Glutamatergic neuron (in vitro differentiated cells): Measurements from ENCODE around the gene SP140L. TPM values are rescaled to one million over a fixed set of nuclear protein-coding genes. Genes with fewer than 3 reads are reported as not detected.

Experiments used
- DNase-seq: peaks from one replicate; pipeline ENCODE4 v3.0.0; 2022
- H3K27ac Mint-ChIP-seq: one replicate; pipeline ENCODE4 v1.8.0; 2020; ENCODE audit warnings: mild to moderate bottlenecking, mixed read lengths, inconsistent platforms; ENCODE audit not compliant: unreplicated experiment
- H3K27me3 Mint-ChIP-seq: one replicate; pipeline ENCODE4 v1.8.0; 2020; ENCODE audit warnings: mild to moderate bottlenecking, moderate library complexity, mixed read lengths, inconsistent platforms; ENCODE audit not compliant: unreplicated experiment
- H3K36me3 Mint-ChIP-seq: one replicate; pipeline ENCODE4 v1.8.0; 2020; ENCODE audit warnings: mild to moderate bottlenecking, mixed read lengths, inconsistent platforms; ENCODE audit not compliant: unreplicated experiment
- H3K4me1 Mint-ChIP-seq: one replicate; pipeline ENCODE4 v1.8.0; 2020; ENCODE audit warnings: mild to moderate bottlenecking, low read depth, mixed read lengths, inconsistent platforms; ENCODE audit not compliant: unreplicated experiment
- H3K4me3 Mint-ChIP-seq: one replicate; pipeline ENCODE4 v1.8.0; 2020; ENCODE audit warnings: mild to moderate bottlenecking, mixed read lengths, inconsistent platforms; ENCODE audit not compliant: unreplicated experiment
- H3K9me3 Mint-ChIP-seq: one replicate; pipeline ENCODE4 v1.8.0; 2020; ENCODE audit warnings: mild to moderate bottlenecking, moderate library complexity, mixed read lengths, inconsistent platforms; ENCODE audit not compliant: unreplicated experiment
- total RNA-seq: library from RNA; stranded (reverse); fragmentation: NEBNext Ultra II Directional; extraction: Animal tissue kit (Norgen Biotek cat#: 25700); gene quantifications from one replicate; pipeline ENCODE4 v1.2.1, GENCODE V29; 2021; ENCODE audit not compliant: unreplicated experiment
- TF ChIP-seq, protein P1 (sequence below): fragments of 200-600 bp; sonication (generic); IDR thresholded peaks from one replicate; pipeline ENCODE4 v1.5.0; 2021; ENCODE audit not compliant: partially characterized antibody, unreplicated experiment

The SP140L gene
- total RNA-seq, 1 donor from 2014 or later: 0.34 TPM

- TF ChIP-seq, protein P1, sequence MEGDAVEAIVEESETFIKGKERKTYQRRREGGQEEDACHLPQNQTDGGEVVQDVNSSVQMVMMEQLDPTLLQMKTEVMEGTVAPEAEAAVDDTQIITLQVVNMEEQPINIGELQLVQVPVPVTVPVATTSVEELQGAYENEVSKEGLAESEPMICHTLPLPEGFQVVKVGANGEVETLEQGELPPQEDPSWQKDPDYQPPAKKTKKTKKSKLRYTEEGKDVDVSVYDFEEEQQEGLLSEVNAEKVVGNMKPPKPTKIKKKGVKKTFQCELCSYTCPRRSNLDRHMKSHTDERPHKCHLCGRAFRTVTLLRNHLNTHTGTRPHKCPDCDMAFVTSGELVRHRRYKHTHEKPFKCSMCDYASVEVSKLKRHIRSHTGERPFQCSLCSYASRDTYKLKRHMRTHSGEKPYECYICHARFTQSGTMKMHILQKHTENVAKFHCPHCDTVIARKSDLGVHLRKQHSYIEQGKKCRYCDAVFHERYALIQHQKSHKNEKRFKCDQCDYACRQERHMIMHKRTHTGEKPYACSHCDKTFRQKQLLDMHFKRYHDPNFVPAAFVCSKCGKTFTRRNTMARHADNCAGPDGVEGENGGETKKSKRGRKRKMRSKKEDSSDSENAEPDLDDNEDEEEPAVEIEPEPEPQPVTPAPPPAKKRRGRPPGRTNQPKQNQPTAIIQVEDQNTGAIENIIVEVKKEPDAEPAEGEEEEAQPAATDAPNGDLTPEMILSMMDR: no peak
- no peak for DNase-seq
- Mint-ChIP-seq H3K27me3 (no peaks in the 10 kb centered on the region), H3K4me1 (no peaks in the 10 kb centered on the region), H3K4me3 (no peak overlapping the region), H3K27ac (no peak overlapping the region), H3K9me3 (no peaks in the 10 kb centered on the region), H3K36me3 (no peaks in the 10 kb centered on the region)
Observed at GRCh38 chr2:230447455-230448451, 120.8 kb downstream of the SP140L start.

DNA sequence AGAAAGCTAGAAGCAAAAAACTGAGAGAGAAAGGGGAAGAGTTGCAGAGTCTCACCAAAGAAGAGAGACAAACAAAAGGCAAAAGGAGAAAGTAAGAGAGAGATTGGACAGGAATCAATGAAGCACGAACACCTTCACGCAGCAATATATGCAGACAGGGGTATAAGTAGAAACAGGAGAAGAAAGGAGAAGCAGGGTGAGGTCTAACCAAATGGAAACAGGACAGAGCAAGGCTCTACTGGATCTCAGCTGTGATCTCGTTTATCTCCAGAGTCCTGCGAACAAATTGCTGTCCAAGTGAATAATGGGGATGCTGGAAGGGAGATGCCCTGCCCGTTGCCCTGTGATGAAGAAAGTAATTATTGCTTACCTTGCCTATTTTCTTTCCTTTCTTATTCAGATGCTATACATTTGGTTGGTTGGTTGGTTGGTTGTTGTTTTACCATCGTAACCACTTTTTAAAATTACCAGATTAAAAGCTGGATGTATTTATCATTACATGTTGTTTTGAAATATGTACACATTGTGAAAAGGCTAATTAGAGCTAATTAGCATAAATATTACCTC, 123.0 kb downstream of the SP140L start:
- Mint-ChIP-seq H3K4me1 (no peaks in the 10 kb centered on the region), H3K36me3 (no peaks in the 10 kb centered on the region), H3K27ac (no peak overlapping the region), H3K4me3 (no peak overlapping the region), H3K27me3 (no peaks in the 10 kb centered on the region), H3K9me3 (no peaks in the 10 kb centered on the region)
- TF ChIP-seq, protein P1: no peak
- DNase-seq: no peak

DNA sequence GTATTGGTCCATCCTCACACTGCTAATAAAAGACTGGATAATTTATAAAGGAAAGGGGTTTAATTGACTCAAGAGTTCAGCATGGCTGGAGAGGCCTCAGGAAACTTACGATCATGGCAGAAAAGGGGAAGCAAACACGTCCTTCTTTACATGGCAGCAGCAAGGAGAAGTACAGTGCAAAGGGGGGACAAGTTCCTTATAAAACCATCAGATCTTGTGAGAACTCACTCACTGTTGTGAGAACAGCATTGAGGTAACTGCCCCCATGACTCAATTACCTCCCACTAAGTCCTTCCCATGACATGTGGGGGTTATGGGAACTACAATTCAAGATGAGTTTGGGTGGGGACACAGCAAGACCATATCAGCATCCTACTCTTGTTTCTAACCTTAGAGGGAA, 126.0 kb downstream of the SP140L start:
- DNase-seq: no peak
- Mint-ChIP-seq H3K27ac (no peak overlapping the region), H3K9me3 (no peaks in the 10 kb centered on the region), H3K4me1 (no peaks in the 10 kb centered on the region), H3K4me3 (no peak overlapping the region), H3K27me3 (no peaks in the 10 kb centered on the region), H3K36me3 (no peaks in the 10 kb centered on the region)
- TF ChIP-seq, protein P1: no peak

Other genes with a start within 250 kb of the SP140L start
- gene SP110, start 107.2 kb upstream of the SP140L start, total RNA-seq: 1.3 TPM
- gene SP140, start 101.5 kb upstream of the SP140L start, total RNA-seq: not detected
- not detected for gene SP100, start 89.0 kb downstream of the SP140L start, total RNA-seq